ELR (cell line): ENCODE data around the gene PLXNA4.

Source experiments
- DNase-seq: peaks from one replicate; pipeline ENCODE4 v3.0.0-alpha.2; 2015; ENCODE audit warnings: low read depth

Gene PLXNA4

GRCh38 chr7:132083126-132083525 lies 493.1 kb downstream of the PLXNA4 start:
- no peak for DNase-seq

DNA sequence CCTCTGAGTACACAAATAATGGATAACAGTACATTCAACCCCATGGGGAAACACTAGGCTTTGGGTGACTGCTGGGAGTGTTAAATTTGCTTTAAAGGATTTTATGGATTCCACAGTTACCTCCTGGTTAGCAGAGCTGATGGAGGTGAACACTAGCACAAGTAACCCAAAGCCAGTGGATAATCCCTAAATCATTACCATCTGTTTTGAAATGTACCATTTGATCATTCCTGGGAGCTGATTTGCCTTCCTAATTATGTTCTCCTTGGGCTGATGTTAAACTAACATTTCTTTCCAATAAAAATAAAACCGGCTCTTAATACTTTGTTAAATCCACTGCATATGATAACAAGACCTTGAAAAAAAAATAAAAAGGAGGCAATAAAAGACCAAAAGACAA lies 493.9 kb downstream of the PLXNA4 start:
- no peak for DNase-seq

- no peak for DNase-seq
Observed at GRCh38 chr7:132081686-132082085, 494.6 kb downstream of the PLXNA4 start.

DNA sequence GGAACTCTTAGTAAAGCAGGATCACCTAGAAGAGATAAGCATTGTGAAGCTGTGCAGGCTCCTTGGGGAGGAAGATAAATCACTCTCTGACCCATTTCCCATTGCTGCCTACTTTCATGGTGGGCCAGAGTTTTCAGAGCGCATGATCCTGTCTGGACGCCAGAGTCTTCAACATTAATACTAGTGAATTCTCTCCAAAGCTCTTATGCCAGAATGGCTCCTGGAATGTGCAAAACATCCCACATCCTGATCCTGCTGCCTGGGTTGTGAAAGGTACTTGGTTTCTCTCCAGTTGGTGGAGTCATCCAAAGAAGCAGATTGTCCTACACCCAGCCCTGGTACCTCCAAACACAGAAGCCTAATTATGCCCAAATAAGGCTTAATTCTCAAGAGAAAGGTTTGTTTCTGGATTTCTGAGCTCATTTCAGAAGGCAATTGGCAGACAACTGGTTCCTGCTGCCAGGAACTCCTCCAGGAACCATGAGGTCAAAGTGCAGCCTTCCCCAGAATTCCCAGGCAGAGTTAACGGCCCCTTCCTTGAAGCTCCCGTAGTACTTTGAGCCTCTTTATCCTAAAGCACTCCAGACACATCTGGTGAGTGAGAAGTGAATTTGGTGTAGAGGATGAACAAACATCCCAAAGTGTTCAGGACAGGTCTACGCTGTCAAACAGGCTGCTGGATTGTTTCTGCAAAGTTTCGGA lies 495.2 kb downstream of the PLXNA4 start:
- no peak for DNase-seq

DNA sequence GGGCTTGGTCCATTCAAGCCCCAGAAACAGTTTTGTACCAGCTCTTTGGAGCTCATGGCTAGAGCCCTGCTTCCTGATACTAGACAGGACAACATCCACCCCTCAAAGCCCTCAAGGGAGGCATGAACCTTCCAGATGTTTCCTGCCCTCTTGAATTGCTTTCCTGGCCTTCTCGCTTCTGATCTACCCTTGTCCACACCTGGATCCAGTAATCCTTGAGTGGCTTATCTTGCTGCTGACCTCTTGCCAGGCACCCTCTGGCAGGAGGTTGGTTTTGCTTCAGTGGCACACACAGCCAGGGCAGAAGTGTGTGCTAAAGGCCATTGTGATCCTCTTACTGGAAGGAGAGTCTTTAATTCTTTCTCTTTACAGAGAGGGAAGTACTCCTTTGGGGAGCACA lies 495.8 kb downstream of the PLXNA4 start:
- no peak for DNase-seq

GRCh38 chr7:132078891-132079735 lies 497.2 kb downstream of the PLXNA4 start:
- DNase-seq = no peak

DNA sequence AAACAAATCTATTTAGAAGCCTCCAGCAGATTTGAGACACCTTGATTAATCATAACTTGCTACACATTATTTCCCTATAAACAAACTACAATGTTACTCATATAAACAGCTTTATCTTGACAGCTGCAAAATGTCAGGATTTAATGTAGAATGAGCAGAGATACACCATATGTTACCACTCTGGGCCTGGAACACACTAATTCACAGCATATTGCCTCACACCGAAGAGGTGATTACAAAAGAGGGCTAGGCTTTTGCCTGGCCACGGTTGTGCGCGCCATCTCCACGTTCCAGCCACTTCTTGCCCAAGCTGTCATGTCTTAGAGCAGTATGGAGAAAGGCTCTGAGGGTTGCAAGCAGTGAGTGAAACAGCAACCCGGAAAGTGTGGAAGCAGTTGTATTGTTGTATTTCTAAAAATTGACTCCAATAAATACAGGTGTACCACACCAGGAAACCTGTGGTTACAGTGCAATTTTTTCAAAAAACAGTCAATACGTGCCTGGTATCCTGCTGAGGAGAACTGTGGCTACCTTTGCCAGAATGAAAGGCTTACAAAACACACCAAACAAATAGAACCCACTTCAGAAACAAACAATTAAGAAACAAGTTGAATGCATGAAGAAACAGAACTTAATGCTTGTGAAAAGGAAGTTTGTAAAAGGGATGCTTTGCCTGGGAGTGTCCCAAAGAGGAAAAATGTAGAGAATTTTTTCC lies 498.1 kb downstream of the PLXNA4 start:
- no peak for DNase-seq

DNA sequence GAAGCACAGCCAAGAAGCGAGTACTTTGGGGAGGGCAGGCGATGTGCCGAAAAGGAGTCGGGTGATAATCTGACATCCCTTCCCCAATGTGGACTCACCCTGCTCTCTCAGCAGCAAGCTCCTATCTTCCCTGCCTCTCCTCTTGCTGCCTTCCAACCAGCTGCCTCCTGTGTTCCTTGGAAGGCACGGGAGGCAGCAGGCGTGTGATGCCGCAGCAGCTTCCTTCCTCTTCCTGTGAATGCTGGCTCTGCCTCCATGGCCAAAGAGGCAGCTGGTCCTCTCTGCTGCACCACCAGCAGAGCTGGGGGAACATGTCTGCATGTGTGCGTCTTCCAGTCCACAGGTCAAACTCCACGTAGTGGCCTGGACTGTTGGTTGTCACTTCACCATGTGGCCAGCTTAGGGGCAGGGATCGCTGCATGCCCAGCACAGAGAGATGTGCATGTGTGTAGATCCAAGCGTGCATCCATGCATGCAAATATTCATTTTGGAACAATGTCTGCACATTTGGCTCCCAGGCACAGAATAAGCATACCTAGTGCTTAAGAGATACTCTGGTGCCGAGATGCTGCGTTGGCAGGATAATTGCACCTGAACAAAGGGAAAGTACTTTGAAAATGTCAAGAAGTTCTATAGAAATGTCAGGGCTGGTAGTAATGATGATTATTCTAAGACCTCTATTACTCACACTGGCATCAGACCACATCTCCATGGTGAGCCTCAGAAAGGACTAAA lies 499.8 kb downstream of the PLXNA4 start:
- no peak for DNase-seq

GRCh38 chr7:132075515-132075914 lies 500.8 kb downstream of the PLXNA4 start:
- DNase-seq = no peak

- DNase-seq = no peak
Observed at GRCh38 chr7:132073920-132074589, 502.2 kb downstream of the PLXNA4 start.
